AG09309 (cell line): ENCODE data around the gene FOXN3.
A peak's percentile ranks its signal among the peaks of the same experiment; 100 is the strongest.

Experiments used
- DNase-seq: peaks from one replicate; pipeline ENCODE4 v3.0.0-alpha.2; 2010; ENCODE audit warnings: low read depth
- H3K4me3 ChIP-seq: 2 replicates; pipeline ENCODE4 v1.5.1; 2011; ENCODE audit warnings: mild to moderate bottlenecking, low read depth, low read length, moderate library complexity; ENCODE audit not compliant: control insufficient read depth
- TF ChIP-seq, protein P1 (sequence below): IDR thresholded peaks from 2 replicates; pipeline ENCODE4 v1.5.1; 2011; ENCODE audit warnings: mild to moderate bottlenecking, low read depth, low read length, inconsistent platforms; ENCODE audit not compliant: insufficient read depth, control insufficient read depth; ENCODE audit errors: missing control alignments

Gene FOXN3

DNA sequence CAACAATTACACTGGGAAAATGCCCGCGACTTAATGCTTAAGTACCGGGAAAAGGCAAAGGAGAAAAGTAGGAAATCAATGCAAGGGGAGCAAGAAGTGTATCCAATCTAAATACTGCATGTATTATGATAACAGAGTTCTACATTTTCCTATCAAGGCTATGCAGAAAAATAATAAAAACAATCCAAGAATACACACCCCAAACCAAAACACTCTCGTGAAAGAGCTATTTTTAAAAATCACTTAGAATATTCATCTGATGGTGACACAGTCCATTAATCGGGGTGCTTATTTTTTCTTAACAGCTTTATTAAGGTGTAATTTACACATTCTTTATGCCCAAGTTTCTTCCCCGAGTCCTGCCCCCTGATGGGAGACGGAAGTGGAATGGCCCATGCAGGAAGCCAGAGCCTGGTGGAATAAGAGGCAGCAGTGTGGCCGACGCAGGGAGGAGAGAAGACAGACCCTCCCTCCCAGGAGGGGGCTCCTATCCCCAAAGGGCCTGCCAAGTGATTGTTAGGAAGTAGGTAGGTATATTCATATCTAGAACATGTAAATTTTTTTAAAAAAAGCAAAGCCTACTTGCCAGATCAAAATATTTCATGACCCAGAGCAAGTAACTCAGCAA lies 174.3 kb downstream of the FOXN3 start:
- DNase-seq = no peak
- TF ChIP-seq, protein P1, sequence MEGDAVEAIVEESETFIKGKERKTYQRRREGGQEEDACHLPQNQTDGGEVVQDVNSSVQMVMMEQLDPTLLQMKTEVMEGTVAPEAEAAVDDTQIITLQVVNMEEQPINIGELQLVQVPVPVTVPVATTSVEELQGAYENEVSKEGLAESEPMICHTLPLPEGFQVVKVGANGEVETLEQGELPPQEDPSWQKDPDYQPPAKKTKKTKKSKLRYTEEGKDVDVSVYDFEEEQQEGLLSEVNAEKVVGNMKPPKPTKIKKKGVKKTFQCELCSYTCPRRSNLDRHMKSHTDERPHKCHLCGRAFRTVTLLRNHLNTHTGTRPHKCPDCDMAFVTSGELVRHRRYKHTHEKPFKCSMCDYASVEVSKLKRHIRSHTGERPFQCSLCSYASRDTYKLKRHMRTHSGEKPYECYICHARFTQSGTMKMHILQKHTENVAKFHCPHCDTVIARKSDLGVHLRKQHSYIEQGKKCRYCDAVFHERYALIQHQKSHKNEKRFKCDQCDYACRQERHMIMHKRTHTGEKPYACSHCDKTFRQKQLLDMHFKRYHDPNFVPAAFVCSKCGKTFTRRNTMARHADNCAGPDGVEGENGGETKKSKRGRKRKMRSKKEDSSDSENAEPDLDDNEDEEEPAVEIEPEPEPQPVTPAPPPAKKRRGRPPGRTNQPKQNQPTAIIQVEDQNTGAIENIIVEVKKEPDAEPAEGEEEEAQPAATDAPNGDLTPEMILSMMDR = no peak
- H3K4me3 ChIP-seq = no peak overlapping the region

DNA sequence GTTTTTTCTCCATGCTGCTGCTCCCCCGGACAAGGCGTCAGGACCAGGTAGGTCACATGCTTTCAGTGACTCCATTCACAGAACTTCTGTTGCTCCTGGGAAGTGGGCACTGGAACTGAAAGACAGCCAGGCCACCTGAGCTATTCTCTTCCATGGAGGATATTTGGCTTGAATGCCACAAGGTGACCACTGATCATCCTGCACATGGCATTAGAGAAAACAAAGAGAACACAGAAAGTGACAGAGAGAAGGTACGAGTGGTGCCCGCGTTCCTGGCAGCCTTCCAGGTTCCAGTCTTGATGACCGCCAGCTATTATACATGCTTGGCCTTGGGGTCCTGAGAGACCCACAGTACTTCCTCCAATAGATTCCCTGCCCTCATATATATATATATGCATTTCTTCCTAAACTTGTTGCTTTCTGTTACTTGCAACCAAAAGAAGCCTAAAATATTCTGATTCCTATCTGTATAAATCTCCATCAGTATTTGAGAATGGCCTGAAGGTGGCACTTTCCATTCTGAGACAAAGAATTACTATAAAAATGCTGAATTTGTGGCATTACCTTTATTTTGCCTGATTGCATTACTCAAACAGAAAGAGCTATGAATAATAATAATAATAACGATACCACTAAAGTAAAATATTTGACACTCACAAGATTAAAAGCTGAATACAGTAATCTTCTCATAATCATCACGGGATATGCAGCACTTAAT lies 174.9 kb downstream of the FOXN3 start:
- no peak for DNase-seq
- TF ChIP-seq, protein P1 = no peak
- no peak overlapping the region for H3K4me3 ChIP-seq

DNA sequence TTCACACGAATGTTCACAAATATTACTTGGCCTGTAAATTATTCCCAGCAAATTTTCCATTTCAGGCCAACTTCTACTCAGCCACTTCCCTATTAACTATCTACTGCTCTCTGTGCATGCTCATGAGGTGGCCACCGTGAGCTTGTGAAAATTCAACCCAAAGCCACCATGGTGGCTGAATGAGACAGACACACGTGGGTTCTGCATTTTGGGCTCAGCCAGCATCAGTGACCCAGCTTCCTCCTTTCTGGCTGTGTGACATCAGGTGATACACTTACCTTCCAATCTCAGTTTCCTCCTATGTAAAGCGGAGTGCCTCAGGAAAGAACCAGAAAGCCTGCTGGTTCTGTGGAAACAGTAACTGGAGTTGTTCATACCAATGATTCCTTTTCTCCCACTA lies 175.8 kb downstream of the FOXN3 start:
- DNase-seq = no peak

DNA sequence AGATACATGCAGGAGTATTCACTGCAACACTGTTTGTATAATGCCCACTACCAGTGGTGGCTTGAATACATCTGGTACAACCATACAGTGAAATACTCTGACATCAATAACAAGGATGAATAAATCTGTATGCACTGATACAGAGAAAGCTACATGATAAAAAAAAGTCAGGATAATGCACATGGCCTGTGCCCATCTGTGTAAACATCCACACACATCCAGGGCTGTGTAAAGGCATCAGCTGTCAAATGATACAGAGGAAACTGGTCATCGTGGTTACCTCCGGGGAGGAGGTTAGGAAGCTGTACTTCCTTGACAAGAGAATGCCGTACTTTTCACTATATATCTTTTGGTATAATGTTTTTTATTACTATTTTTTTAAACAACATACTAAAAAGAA lies 176.6 kb downstream of the FOXN3 start:
- TF ChIP-seq, protein P1 = no peak
- H3K4me3 ChIP-seq = no peak overlapping the region
- no peak for DNase-seq

More for the DNA sequence above, 175.8 kb downstream of the FOXN3 start:
- H3K4me3 ChIP-seq = no peak overlapping the region
- TF ChIP-seq, protein P1 = no peak

DNA sequence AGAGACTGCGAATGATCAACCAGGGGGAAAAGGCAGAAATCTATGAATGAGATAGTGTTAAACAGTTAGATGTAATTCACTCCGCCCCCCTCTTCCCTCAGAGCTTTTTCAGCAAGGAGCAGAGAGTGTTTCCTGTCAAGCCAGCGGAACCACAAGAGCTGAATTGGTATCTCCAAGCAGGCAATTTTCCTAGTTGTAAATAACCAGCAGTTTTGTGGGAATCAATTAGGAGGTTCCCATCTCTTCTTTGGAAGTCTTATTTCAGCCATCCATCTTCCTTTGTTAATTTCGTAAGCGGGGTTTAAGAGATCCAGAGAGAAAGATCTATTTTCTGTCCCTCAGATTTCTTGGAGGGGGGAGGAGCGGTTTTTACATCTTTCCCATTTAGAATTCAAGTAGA lies 178.0 kb downstream of the FOXN3 start:
- TF ChIP-seq, protein P1 = no peak

DNA sequence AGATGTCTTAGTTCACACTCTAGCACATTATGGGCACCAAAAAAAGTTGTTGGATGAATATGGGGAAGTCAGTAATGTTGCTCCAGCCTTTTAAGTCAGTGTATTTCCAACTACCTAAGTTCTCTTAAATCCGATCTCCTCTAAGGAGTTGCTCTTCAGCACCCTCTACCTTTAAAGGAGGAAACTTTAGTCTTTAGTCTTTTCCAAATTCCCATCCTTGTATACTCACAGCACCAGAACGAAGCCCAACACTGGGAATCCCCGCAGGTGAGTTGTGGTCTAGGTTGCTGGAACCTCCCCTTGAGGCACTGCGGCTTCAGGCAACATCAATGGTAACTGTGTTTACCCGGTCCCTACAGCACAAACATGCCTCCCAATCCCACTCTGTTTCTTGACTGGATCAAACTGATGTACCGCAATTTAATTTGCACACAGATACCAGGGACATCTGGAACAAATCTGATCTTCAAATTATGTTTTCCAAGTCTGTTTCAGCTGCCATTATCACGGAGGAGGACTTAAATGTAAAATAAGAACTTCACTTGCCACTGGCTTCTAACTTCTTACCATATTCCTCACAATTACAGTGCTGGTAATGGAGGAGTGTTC lies 179.0 kb downstream of the FOXN3 start:
- TF ChIP-seq, protein P1 = peak; percentile 55
- DNase-seq = no peak
- H3K4me3 ChIP-seq = no peak overlapping the region

More for the DNA sequence above, 178.0 kb downstream of the FOXN3 start:
- H3K4me3 ChIP-seq = no peak overlapping the region
- no peak for DNase-seq
